Testis (tissue), 2 donors: ENCODE data around the gene NANOS3.

Experiments
- POLR2A ChIP-seq: fragments of 450-650 bp; IDR thresholded peaks from one replicate; pipeline ENCODE4 v1.6.1; 2017; ENCODE audit warnings: antibody characterized with exemption, mild to moderate bottlenecking, moderate library complexity
- TF ChIP-seq, protein P1 (sequence below), 3 experiments: fragments of 450-650 bp in 2 of 3; fragments of 200-600 bp in 1 of 3; sonication (generic) in 1 of 3; IDR thresholded peaks; one replicate each; pipeline ENCODE4 v1.5.1; 2016 to 2019; ENCODE audit warnings: antibody characterized with exemption in 3 of 3, mild to moderate bottlenecking in 2 of 3, moderate library complexity in 1 of 3

DNA sequence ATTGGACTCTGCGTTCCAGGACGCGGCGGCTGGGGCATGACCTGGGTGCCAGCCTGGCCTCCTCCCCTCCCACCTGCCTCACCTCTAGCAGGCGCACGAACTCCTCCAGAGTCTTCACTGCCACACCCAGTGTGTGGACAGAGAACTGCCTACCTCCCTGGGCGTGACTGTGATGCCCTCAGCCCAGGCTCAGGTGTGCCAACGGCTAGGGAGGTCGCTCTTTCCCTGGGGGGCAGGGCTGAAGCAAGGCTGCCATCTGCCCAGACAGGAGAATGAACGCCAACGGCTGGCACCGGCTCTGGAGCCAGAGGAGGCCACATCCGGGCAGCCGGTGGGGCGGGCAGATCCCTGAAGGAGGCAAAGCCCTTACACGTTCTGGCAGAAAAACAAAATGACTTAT, 11.3 kb downstream of the NANOS3 start:
- no peak for TF ChIP-seq POLR2A
- TF ChIP-seq, protein P1, sequence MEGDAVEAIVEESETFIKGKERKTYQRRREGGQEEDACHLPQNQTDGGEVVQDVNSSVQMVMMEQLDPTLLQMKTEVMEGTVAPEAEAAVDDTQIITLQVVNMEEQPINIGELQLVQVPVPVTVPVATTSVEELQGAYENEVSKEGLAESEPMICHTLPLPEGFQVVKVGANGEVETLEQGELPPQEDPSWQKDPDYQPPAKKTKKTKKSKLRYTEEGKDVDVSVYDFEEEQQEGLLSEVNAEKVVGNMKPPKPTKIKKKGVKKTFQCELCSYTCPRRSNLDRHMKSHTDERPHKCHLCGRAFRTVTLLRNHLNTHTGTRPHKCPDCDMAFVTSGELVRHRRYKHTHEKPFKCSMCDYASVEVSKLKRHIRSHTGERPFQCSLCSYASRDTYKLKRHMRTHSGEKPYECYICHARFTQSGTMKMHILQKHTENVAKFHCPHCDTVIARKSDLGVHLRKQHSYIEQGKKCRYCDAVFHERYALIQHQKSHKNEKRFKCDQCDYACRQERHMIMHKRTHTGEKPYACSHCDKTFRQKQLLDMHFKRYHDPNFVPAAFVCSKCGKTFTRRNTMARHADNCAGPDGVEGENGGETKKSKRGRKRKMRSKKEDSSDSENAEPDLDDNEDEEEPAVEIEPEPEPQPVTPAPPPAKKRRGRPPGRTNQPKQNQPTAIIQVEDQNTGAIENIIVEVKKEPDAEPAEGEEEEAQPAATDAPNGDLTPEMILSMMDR (IDR thresholded peaks at IDR 0.05) = no peak
